Measurements from ENCODE around the gene INO80E.

INO80E gene

DNA sequence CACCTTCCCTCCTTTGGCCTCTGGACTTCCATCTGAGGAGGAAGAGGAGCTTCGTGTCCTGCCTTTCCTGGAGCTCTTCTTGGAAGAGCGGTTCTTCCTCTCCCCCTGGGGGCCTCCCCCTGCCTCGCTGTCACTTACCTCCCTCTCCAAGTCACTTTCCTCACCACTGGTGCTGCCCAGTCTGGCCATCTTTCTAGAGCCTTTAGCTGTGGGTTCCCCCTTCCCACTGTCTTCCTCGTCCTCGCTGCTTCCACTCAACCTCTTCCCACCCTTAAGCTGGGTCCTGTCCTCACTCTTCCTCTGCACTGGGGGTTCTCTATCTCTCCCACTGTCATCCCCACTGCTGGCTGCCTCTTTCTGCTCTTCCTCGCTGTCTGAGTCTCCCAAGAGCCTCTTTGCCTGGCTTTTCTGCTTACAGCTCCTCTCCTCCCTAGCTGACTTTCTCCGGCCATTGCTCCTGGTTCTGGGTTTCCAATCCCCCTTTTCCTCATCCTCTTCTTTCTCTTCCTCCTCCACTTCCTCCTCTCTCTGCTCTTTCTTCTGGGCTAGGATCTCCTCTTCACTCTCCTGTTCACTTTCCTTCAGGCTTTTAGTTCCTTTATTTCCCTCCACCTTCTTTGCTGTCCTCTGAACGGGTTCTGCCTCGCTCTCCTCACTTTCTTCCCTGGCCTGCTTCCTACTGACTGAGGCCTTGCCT, 2.0 kb upstream of the INO80E start:
- no peak for DNase-seq

DNA sequence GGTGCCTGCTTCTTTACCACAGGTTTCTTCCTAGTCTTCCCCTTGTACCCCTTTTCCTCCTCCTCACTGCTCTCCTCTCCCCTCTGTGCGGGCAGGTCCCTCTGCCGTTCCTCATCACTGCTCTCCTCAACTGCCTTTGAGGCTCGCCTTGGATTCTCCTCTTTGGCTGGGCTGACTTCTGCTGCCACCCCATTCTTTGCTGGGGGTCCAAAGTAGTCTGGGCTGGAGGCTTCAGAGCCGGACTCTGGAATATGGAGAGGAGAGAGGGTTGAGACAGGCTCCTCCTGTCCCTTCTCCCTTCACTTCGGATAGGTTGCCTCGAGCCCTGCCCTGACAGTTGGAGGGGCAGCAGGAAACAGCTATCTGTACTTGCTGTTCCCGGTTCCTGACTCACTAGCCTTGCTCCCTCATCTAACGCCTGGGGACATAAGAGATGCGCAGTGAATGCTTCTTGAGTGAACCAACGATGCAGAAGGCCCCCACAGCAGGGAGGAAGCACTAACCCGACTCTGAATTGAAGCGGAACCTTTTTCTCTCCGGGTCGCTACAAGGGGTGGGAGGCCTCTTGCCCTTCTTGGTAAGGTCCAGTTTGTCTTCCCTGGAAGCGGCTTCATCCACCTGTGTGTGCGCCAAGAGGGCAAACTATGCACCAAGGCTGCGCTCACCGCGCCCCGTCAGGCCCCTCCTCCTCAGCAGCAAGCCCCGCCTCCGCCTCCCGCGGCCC, 1.3 kb upstream of the INO80E start:
- DNase-seq = peak; percentile 78

DNA sequence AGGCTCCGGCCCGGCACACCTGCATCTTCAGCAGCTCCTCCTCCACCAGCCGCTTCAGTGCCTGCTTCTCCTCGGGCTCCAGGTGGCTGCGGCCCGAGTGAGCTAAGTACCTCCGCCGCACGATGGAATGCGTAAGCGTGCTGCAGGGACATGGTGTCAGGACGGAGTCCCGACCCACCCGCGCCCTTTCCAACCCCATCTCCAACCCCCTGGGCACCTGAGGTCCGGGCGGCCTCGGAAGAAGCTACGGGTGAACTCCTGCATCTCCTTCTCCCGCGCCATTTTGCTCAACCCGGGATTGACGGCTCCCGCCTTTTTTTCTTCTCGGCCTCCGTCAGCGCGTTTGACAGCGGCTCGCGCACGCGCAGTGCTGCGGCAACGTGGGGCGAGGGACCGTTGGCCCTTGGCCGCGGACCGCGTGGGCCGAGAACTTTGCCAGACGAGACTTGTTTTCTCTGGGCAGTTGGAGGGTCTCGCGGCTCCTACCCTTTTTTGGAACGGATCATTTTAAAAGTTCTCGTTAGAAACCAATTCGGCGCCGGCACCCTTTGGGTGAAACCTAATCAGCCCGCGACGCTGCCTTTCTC, 624 bp upstream of the INO80E start, which contains the start of gene HIRIP3:
Gene HIRIP3, minus strand, starts transcription at position 294 of the 587 bp plus-strand sequence. Its CDS starts 12 bp downstream, at position 282.
- DNase-seq = peak; percentile 88

DNA sequence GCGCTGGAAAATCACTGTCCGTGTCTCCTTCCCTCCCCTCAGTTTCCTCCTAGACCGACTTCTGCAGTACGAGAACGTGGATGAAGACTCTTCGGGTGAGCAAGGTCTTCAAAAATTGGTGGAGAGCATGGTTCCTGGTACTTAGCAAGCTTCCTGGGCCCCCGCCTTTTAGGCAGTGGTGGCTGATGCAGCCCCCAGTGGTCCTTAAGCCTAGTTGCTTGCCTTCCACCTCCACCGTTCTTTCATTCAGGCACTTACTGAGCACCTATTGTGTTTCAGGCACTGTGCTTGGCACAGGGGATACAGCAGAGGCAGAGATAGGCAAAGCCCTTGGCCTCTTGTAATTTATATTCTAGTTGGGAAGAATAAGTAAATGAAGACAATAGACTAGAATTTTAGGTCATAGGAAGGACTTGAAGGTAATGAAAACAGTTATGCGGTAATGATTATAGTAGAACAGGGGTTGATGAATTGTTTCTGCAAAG, 767 bp downstream of the INO80E start:
- DNase-seq = no peak

DNA sequence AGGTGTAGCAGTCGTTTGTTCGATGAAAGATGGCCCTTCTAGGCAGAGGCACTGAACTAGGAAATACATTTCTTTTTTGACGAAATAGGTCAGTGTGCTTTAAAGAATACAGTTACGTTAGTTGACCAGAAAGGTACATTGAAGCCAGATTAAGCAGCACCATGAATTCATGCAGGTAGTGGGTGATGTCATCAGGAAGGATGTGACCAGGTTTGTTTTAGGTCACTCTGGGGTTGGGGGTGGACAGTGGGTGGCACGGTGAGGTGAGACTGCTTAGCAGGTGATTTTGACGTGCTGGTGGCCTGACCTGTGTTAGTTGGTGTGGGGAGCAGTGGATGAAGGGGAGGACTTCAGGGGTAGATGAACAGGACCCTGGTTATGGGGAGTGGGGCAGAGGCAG, 3.6 kb downstream of the INO80E start:
- DNase-seq = no peak

DNA sequence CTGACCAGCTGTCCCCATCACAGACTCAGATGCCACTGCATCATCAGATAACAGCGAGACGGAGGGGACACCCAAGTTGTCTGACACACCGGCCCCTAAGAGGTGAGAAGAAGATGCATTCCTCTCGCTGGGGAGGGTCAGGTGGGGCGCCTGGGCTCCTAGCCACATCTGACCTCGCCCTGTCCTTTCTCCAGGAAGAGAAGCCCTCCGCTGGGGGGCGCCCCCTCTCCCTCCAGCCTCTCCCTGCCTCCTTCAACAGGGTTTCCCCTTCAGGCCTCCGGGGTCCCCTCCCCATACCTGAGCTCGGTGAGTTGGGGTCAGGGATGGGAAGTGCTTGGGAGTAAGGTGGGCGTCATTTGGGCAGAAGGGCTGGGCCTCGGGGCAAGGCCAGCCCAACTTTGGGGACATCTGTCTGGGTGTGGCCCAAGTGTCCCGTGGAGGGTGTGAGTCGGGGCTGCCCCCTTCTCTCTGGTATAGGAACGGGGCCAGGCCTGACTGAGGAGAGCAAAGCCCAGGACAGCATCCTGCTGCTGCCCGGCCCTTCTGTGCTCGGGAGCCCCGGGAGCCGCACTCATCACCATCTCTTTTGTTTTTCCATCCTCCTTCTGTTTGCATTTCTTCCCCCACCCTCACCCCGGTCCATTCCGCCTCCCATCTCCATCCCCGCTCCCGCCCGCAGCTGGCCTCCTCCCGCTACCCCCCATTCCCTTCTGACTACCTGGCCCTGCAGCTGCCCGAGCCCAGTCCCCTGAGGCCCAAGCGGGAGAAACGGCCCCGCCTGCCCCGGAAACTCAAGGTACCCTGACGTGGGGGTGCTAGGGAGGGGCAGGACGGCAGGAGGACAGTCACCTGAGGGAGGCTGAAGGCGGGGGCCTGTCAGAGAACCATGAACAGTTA, 4.9 kb downstream of the INO80E start:
- no peak for DNase-seq

DNA sequence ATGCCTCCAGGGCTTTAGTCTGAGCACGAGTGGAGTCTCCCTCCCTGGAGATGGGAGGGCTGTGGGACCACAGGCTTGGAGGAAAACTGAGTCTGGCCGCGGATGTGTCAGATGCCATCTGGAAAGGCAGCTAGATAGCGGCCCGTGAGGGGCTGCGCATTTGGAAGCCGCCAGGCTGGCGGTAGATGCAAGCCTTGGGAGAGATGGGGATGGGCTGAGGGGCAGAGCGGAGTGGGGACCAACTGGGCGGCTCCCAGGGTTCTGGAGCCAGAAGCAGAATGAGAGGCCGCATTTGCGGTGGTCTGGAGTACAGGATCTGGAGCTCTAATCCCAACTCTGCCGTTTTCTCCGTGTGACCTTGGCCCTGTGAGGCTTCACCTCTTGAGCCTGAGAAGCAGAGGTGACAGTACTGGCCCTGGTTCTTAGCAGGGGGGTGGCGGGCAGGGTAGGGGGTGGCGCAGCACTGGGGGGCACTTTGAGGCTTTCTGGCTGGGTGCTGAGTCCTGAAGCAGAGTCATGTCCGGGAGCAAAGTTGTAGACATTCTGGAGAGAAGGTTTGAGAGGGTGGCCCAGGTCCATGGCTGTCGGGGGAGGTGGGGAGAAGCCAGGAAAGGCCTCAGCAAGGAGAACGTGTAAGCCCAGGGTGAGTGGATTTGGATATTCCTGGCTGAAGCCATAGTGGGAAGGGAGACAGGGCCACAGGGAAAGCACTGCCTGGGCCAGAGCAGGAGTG, 6.7 kb downstream of the INO80E start:
- DNase-seq = no peak

DNA sequence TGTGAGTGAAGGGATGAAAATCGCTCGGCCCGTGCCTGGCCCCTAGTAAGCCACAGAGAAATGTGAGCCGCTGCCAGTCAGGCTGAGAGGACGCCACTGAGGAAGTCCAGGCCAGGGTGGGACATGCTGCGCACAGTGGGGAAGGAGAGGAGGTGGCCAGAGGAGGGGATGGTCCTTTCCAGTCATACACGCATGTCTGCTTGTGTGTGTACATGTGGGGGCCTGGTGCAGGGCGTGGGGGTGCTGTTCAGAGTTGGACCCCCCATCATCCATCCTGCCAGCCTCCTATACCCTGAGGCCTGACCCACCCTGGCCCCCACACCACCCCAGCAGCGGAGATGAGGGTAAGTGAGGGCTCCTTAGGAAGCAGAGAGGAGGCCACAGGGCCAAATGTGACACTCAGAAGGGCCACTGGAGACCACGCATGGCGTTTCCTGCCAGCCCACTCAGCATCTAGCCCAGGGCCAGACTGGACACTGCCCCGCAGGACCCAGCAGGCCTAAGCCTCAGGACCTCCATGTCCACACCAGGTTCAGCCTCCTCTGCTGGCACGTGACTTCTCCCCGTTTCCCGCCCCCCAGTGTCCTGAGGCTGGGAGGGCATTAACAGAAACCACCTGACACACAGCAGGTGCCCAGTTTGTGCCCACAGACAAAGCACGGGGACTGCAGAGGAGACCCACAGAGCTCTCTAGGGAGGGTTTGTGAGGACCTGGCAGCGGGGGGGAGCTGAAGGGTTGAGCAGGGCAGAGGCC, 7.8 kb downstream of the INO80E start:
- no peak for DNase-seq

DNA sequence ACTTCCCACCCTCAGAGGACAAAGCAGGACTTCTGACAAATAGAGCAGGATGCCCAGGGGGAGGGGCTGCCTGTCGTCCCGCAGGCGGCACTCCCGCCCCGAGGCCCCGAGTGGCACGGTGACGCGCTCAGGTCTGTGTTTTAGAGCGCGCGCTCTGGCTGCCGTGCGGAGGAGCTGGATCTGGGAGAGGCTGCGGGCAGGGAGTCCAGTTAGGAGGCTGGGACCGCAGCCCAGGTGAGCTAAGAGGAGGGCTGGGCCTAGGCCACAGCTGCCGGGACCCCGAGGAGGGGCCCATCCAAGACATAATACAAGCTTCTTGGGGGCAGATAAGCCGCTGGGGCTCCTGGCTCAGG, 8.4 kb downstream of the INO80E start:
- DNase-seq = no peak

DNA sequence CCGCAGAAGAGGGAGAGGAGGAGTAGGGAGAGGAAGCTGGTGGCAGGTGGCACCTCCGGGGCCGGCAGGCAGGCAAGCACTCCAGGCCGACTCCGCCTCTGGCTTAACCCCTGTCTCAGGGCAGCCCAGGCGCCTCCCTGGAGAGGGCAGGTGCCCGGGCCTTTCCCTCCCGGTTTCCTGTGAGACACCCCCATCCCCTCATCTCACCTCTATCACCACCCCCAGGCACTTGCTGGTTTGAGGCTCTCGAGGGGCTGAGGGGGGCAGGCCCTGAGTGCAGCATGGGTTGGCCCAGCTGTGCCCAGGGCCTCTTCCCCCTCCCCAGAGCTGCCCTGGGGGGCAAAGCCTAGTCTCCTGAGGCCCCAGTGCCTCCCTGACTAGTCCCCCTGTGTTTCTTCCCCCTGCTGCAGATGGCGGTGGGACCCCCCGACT, 8.8 kb downstream of the INO80E start:
- DNase-seq = no peak

DNA sequence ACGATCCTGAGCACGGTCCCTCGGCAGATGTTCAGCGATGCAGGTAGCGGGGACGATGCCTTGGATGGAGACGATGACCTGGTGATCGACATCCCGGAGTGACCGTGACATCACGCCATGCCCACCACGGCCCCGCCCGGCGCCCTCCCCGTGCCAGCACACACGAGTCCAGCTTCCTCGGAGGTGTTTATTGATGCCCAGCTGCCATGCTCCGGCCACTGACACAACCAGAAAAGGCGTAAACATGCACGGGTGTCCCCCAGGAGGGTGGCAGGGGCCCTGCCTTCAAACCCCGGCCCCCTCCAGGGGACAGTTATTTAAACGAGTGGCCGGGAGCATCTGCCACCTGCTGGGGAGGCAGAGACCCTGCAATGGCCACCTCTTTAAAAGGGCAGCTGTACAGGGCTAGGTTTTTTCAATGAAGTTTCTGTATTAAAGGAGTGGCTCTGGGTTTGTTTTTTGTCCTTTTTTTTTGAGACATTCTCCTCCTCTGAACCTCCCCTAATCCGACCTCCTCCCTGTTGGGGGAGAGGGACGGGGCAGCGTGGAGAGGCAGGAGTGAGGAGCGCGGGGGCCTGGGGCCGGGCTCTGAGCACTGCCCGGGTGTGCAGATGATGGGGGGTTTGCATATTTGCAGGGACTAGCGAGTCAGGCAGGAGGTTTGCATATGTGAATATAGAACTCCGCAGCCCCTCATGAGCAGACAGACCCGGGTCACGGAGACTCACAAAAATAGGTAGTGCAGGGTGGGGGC, 9.5 kb downstream of the INO80E start:
- DNase-seq = no peak

DNA sequence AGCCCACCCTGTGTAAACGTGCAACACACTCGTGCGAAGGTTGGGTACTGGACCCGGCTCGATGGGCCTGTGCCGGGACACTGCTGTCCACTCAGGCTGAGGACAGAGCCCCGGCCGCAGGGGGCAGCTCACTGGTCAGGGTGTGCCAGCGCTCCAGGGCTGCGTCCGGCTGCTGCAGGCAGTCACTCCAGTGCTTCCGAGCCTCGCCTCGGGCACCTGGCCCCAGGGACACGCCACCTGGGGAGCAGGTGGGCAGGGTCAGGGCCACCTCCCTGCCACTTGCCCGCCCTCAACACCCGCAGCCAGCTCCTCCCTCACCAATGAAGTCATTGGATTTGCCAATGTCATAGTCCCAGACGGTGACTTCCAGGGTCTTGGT, 10.0 kb downstream of the INO80E start:
- no peak for DNase-seq

DNA sequence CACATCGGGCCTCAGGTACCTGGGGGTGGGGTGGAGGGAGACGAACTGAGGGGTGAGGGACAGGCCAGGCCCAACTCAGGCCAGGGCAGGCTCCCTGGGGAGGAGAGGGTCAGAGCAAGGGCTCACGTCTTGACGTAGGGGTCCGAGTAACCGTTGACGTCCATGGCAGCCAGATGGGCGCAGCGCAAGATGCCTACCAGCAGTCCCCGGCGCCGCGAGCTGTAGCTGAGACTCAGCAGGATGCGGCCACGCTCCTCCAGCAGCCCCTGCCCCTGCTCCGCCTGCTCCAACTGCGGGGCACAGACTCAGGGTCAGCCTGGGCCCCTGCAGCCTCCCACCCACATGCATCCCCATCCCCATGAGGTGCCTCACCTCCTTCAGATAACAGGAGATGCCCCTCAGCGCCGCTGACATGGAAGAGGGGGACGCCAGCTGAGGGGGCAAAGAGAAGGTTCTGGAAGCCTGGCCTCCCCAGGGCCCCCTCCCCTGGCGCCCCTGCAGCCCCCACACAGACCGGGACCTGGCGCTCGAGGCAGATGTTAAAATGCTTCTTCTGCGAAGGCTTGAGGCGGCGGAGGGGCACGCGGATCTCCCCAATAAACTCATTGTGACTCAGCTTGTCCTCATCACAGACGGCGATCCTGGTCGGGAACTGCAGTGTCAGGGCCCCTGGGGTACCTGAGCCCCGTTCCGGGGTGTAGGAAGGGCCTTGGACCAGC, 10.8 kb downstream of the INO80E start:
- no peak for DNase-seq

DNA sequence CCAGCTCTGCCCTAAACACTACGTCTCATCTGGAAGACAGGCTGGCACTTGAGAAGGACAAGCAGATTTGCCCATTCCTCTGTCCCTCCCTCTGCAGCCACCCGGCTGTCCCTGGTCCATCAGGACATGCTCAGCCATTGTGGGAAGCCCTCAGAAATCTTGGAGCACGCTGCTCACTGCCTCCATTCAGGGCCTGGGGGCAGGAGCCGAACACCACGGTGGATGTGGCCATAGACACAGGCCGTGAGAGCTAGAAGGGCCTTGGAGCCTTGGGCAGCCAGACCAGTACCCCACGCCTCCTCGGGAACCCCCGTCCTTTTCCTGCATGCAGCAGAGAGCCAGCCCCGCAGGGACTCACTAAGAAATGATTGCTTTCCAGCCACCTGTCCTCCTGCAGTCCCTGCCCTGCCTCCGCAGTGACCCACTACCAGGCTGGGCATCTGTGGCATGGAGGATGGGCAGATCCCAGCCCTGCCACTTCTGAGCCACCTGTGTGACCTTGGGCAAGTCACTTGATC, 11.4 kb downstream of the INO80E start:
- no peak for DNase-seq

DNA sequence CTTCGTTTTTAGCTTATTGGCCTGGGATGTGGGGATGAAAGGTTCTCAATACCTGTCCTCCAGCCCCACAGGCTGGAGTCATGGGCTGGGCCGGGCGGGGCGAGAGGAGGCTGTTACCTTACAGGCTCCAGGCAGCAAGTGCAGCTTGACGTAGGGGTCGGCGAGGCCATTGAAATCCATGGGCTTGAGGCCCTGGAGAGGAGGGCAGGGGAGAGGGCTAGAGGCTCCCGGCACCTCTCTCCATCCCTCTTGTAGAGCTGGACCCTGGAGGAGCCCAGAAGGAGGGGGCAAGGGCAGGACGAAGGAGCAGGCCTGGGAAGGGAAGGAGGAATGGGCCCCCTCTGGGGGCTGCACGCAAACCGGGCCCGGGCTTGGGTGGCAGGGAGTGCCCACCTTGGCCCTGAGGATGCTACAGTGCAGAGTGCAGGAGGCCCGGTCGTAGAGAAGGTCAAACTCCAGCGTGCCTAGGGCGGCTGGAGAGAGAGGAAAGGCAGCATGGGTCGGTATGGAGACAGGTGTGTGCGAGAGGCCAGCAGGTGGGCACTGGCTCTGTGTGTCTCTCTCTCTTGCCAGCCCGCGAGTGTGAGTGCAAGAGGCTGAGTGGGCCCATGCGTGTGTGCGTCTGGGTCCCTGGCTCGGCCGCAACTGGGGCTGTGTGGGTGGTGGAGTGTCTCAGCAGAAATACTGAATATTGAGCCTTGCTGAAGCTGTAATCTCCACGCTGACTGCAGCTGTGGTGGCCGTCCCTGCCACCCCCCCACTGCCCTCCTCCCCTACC, 13.2 kb downstream of the INO80E start:
- no peak for DNase-seq

DNA sequence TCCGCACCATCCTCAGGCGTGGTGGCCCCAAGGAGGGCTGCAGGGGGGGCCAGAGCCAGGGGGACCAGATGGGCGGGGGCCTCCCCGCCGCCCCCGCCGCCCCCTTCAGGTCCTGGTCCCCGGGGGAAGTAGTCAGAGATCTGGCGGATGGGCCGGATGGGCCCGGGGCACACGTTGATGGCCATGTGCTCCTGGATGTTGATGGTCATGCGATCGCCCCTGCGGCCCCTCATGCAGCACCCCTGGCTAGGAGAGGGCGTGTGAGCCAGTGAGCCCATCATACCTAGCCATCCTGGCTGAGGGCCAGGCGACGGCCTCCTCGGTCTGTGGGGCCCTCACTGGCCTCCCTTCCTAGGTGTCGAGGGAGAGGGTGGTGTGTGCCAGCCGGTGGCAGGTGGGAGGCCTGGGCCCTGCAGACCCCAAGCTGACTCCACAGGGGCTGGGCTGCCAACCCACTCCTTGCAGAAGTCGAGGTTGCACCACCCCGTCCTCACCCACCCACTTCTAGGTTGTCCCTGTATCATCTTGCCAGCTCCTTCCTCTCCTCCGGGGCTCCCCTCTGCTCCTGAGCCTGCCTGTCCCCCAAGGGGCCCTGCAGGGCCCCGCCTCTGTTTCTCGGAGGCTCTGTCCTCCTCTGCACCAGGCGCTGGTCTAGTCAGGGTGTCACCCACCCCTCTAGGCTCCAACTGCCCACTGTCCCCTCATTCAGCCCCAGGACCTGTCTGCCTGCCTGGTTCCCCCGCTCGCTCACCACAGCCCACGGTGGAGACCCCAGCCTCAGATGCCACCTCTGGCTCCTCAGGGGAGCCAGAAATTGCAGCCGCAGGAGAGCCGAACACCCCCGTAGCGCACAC, 14.2 kb downstream of the INO80E start:
- DNase-seq = no peak

DNA sequence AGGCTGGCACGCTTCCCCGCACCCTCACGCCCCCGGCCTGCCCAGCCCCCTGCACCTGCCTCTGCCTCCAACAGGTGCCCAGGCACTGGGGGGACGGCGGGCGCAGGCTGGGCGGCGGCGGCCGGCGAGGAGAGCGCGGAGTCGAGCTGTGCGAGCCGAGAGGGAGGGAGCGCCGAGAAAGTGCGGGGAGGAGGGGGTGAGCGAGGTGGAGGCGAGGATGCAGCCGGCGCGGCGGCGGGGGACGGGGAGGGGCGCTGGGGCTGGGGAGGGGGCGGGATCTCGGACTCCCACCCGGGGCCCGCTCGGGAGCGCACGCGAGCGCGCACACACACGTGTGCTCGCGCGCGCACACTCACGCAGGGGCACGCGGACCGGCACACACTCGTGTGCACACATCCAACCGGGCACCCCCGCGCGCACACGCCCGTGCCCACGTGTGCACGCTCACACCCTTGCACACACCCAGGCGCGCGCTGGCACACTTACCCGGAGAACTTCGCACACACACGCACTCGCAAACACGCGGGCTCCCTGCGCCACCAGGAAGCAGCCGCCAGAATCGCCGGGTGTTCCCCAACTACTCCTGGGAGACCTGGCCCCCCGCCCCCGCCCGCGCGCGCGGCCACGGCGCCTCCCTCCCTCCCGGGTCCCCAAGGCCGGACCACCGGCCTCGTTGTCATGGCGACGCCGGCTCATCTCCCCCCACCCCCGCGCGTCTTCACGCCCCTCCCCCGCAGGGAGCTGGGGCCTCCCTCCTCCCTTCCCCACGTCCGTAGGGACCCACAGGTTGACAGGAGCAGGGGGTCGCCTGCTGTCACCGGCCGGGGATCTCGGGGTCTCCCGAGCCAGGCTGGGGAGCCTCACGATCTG, 15.0 kb downstream of the INO80E start, which contains the start of gene DOC2A:
Gene DOC2A, minus strand, starts transcription at position 184 of the 870 bp plus-strand sequence. CDS start 805 bp downstream, outside the sequence.
- DNase-seq = no peak

Measured in stimulated activated CD4-positive, alpha-beta T cell treated with anti-CD3 and anti-CD28 coated beads, Interleukin-1b, Interleukin-23, amount 100 ng/mL, for 48 hours (primary cell).